Measurements from ENCODE around the gene EFNA3.

EFNA3 gene

GRCh38 chr1:155082301-155083051, 3.8 kb downstream of the EFNA3 start:
- in situ Hi-C loops (cut with MboI; ENCODE audit: low sequenced_read_pairs): no loop called here

GRCh38 chr1:155083052-155083541, 4.5 kb downstream of the EFNA3 start:
- in situ Hi-C loops (cut with MboI; ENCODE audit: low sequenced_read_pairs): no loop called here

DNA sequence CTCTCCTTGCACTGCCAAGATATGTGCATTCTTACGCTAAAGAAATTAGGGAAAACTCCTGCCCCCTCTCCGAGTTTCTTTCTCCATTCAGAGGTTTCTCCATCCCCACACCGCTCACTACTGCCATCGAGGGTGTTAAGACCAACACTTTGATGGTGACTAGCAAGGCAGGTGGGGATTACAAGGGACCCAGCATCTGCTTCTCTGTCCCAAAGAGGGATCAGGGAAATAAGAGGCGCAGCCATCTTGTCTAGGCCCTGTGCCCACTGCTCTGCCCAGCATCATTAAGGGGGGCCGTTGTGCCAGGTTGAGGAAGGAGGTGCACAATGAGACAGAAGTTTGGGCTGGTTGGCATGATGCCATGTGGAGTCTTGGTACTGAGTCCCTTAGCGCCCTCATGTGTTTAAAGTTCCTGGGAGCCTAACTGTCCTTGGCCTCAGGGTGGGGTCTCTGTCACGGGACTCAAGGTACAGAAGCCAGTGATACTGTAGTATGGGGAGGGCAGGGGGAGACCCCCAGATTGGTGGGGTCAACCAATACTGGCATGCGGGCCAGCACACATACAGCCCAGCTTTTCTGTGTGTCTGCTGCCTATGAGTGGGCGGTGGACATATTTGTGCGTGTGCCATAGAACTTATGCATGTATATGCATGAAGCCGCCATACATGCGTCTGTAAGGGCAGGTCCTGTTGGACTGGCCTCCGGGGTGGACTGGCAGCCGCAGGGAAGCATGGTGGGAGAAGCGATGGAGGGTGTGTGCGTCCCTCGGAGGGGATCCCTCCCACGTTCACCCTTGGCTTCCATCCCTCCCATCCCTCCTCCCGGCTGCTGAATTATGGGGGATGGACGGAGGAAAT, 5.5 kb downstream of the EFNA3 start:
- in situ Hi-C loops (cut with MboI; ENCODE audit: low sequenced_read_pairs): no loop called here

- in situ Hi-C loops (cut with MboI; ENCODE audit: low sequenced_read_pairs): no loop called here
Measured at GRCh38 chr1:155084722-155085503, 6.3 kb downstream of the EFNA3 start.

DNA sequence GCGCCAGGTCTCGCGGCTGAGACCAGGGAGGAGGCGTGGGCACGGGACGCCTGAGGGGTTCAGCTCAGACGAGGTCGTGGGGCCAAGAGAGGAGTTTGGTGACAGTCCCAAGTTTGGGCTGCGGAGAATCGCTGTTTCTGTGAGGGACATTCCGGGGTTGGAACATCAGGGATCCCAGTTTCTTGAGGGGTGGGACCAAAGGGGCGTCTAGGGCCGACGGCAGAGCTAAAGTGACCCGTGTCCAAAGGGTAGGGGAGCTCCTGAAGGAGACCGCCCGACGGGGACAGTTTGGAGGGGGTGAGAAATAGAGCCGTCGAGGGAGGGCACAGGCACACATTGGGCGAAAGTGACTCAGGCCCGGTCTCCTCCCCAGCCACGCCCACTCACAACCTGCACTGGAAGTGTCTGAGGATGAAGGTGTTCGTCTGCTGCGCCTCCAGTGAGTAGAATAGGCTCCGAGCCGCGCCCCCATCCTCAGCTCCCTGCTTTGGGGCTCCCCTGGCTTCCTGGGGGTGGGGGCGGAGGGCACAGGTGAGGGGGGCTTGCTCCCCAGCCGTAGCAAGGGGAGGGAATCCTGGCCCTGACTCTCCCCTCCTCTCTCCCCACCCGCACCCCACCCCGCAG, 7.0 kb downstream of the EFNA3 start:
- in situ Hi-C loops (cut with MboI; ENCODE audit: low sequenced_read_pairs): no loop called here

DNA sequence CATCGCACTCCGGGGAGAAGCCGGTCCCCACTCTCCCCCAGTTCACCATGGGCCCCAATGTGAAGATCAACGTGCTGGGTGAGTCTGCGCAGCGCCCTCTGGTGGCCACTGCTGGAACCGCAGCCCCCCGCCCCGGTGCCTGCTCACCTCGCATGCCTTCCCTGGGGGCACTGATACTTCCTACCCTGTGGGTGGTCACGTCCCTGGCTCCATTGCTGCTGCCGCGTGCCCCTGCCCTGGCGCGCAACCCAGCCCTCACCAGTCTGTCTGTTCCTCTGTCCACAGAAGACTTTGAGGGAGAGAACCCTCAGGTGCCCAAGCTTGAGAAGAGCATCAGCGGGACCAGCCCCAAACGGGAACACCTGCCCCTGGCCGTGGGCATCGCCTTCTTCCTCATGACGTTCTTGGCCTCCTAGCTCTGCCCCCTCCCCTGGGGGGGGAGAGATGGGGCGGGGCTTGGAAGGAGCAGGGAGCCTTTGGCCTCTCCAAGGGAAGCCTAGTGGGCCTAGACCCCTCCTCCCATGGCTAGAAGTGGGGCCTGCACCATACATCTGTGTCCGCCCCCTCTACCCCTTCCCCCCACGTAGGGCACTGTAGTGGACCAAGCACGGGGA, 7.6 kb downstream of the EFNA3 start:
- in situ Hi-C loops (cut with MboI; ENCODE audit: low sequenced_read_pairs): no loop called here

DNA sequence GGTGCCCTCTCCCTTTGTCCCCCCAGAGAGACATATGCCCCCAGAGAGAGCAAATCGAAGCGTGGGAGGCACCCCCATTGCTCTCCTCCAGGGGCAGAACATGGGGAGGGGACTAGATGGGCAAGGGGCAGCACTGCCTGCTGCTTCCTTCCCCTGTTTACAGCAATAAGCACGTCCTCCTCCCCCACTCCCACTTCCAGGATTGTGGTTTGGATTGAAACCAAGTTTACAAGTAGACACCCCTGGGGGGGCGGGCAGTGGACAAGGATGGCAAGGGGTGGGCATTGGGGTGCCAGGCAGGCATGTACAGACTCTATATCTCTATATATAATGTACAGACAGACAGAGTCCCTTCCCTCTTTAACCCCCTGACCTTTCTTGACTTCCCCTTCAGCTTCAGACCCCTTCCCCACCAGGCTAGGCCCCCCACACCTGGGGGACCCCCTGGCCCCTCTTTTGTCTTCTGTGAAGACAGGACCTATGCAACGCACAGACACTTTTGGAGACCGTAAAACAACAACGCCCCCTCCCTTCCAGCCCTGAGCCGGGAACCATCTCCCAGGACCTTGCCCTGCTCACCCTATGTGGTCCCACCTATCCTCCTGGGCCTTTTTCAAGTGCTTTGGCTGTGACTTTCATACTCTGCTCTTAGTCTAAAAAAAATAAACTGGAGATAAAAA, 8.4 kb downstream of the EFNA3 start:
- in situ Hi-C loops (cut with MboI; ENCODE audit: low sequenced_read_pairs): no loop called here

DNA sequence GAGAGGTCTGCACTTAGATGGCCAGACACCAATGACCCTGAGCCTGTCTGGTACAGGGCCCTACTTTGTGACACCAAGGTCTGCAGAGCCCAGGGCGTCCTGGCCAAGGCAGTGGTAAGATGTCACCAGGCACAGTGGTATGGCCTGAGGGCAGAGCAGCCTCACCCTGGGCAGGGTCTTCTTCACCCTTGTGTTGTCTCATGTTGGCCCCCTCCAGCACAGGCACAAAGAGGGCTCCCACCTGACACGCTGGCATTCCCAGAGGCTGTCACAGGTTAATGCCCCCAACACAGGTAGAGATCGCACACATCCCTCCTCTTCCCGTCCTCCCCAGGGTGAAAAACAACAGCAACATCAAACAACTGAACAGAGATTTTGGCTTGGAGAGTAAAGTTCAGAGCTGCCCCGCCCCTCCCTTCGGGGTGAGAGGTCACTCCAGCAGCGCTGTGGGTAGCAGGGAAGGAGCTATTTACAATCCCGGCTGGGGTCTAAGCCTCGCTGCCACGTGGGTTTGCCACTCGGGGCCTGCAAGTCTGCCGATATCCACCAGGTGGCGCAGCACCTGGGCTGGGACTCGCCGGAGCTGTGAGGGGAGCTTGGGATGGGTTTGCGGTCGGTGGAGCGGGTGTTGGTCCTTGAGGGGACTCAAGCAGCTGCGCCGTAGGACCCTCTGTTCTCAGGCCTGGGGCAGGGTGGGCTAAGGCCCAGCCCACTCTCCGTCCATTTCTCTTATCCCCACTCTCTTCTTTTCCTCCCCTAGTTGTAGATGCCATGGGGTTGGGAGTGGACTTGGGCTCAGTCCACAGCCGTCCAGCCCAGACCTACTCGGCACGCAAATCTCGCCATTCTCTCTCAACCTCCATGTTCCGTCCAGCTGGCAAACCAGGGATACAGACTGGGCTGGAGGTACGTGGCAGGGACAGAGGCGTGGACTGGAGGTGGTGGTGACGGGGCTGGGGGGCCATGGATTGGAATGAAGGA, 12.7 kb downstream of the EFNA3 start:
- in situ Hi-C loops (cut with MboI; ENCODE audit: low sequenced_read_pairs): no loop called here

DNA sequence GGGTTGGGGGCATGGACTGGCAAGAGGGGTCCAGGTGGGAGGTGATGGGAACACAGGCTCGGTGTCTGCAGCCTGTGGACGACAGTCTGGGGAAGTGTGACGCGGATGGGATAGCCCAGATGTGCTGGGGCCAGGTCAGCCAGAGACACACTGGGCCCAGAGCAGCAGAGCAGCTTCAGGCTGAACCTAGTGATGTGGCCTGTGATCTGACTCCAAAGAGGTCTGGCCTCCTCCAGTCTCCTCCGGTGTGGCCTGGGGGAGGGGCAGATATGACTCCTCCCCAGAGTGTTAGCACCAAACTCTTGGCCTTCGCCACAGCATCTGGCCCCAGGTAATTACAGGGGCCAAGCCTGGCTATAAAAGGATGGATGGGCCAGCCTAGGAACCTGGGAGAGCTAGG, 13.5 kb downstream of the EFNA3 start:
- in situ Hi-C loops (cut with MboI; ENCODE audit: low sequenced_read_pairs): no loop called here

DNA sequence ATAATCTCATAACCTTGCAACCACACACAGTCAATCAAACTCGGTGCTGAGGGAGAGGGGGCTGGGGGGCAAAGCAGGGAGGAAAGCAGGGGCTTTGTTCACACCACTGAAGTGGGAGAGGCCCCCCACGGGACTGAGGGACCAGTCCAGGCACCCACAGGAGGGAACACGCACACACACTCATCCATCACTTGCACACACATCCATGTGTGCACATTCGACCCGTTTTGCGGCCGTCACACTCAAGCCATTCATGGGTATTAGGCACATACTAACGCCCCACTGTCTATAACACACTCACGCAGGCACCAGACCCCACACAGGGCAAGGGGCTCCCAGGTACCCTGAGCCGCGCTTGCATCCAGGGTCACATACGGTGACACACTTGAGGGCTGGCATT, 14.0 kb downstream of the EFNA3 start:
- in situ Hi-C loops (cut with MboI; ENCODE audit: low sequenced_read_pairs): no loop called here

GRCh38 chr1:155093911-155094621, 15.4 kb downstream of the EFNA3 start:
- in situ Hi-C loops (cut with MboI; ENCODE audit: low sequenced_read_pairs): no loop called here

GRCh38 chr1:155094622-155094948, 15.9 kb downstream of the EFNA3 start:
- in situ Hi-C loops (cut with MboI; ENCODE audit: low sequenced_read_pairs): no loop called here

DNA sequence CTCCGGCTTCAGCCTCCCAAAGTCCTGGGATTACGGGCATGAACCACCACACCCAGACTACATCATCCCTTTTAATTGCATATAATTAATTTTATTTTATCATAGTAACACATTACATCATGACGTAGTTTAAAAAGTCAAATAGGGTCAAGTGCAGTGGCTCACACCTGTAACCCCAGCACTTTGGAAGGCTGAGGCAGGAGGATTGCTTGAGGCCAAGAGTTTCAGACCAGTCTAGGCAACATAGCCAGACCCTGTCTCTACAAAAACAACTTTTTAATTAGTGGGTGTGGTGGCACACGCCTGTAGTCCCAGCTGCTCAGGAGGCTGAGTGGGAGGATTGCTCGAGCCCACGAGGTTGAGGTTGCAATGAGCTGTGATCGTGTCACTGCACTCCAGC, 20.7 kb downstream of the EFNA3 start:
- in situ Hi-C loops (cut with MboI; ENCODE audit: low sequenced_read_pairs): loop anchor here (5.0 kb wide), 1 partner anchor 68 kb away; no protein-coding TSS in a partner anchor

GRCh38 chr1:155103325-155103724, 24.7 kb downstream of the EFNA3 start:
- in situ Hi-C loops (cut with MboI; ENCODE audit: low sequenced_read_pairs): no loop called here

DNA sequence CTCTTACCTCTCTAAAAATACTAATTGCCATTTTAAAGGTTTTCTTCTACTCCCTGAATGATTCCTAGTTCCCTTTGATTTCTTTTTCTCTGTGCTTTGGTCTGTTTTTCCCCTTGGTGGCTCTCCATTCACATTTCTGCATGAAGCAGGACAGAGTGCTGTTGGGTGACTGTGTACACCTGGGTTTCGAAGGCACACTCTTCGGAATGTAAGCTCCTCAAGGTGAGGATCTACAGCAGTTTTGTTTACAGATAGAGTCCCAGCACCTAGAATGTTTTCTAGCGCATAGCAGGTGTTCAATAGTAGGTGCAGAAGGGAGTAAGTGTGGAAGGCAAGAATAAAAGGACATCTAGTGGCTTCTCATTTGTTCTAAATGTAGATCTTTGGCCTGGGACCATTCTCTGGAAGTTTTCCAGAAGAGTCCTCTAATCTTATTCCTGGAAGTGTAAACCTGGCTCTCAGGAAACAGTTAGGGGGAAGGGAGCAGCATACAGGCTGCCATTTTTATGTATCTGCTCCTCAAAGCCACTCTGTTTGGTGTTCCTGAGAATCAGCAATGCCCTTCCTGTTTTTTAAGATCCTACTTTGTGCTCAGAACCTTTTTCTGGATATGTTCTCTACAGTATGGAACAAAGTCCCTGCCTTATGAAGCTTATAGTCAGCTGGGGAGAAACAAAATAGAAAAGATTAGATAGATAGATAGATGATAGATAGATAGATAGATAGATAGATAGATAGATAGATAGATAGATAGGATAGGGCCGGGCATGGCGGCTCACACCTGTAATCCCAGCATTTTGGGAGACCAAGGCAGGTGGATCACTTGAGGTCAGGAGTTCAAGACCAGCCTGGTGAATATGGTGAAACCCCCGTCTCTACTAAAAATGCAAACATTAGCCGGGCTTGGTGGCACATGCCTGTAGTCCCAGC, 26.2 kb downstream of the EFNA3 start:
- in situ Hi-C loops (cut with MboI; ENCODE audit: low sequenced_read_pairs): no loop called here

- in situ Hi-C loops (cut with MboI; ENCODE audit: low sequenced_read_pairs): no loop called here
Measured at GRCh38 chr1:155105604-155106011, 27.0 kb downstream of the EFNA3 start.

- in situ Hi-C loops (cut with MboI; ENCODE audit: low sequenced_read_pairs): no loop called here
Measured at GRCh38 chr1:155106862-155107261, 28.2 kb downstream of the EFNA3 start.

Measured in HL-60/S4 treated with retinoic acid at 250 ng/mL for 4 days and 3 days (cell line).